Endothelial cell of umbilical vein (primary cell): ENCODE measurements around the gene SDHB.

Experiments used
- EZH2 ChIP-seq: IDR thresholded peaks from 2 replicates; pipeline ENCODE4 v1.6.1; 2012; ENCODE audit warnings: borderline replicate concordance, low read depth, mild to moderate bottlenecking, moderate library complexity, low read length, inconsistent platforms; ENCODE audit not compliant: severe bottlenecking
- GATA2 ChIP-seq: IDR thresholded peaks from 2 replicates; pipeline ENCODE4 v1.7.0; 2011; ENCODE audit warnings: low read depth, mild to moderate bottlenecking, moderate library complexity, mixed read lengths, low read length; ENCODE audit not compliant: insufficient read length, insufficient read depth
- JUN ChIP-seq: IDR thresholded peaks from 2 replicates; pipeline ENCODE4 v1.6.1; 2011; ENCODE audit warnings: borderline replicate concordance, low read depth; ENCODE audit not compliant: insufficient read length, insufficient read depth
- MYC ChIP-seq: IDR thresholded peaks from one replicate; pipeline ENCODE4 v1.6.1; 2011; ENCODE audit warnings: mild to moderate bottlenecking, low read depth, low read length
- POLR2A ChIP-seq: IDR thresholded peaks from 2 replicates; pipeline ENCODE4 v1.6.1; 2012; ENCODE audit warnings: low read depth, mild to moderate bottlenecking, control low read depth, low read length
- POLR2AphosphoS5 ChIP-seq: IDR thresholded peaks from 2 replicates; pipeline ENCODE4 v1.6.1; 2012; ENCODE audit warnings: low read depth, mild to moderate bottlenecking, control low read depth, low read length, moderate library complexity; ENCODE audit not compliant: insufficient read depth
- TF ChIP-seq, protein P1 (sequence below), 2 donors: IDR thresholded peaks; 1 replicate in 1 of 2; 2 replicates in 1 of 2; pipeline ENCODE4 v1.5.1; 2011; ENCODE audit warnings: low read length in 2 of 2, mild to moderate bottlenecking in 2 of 2, moderate library complexity in 2 of 2, control low read depth in 1 of 2, inconsistent platforms in 1 of 2, low read depth in 1 of 2; ENCODE audit not compliant: insufficient read depth in 1 of 2; ENCODE audit errors: extremely low read depth in 1 of 2

- TF ChIP-seq POLR2AphosphoS5: no peak
- TF ChIP-seq, protein P1, sequence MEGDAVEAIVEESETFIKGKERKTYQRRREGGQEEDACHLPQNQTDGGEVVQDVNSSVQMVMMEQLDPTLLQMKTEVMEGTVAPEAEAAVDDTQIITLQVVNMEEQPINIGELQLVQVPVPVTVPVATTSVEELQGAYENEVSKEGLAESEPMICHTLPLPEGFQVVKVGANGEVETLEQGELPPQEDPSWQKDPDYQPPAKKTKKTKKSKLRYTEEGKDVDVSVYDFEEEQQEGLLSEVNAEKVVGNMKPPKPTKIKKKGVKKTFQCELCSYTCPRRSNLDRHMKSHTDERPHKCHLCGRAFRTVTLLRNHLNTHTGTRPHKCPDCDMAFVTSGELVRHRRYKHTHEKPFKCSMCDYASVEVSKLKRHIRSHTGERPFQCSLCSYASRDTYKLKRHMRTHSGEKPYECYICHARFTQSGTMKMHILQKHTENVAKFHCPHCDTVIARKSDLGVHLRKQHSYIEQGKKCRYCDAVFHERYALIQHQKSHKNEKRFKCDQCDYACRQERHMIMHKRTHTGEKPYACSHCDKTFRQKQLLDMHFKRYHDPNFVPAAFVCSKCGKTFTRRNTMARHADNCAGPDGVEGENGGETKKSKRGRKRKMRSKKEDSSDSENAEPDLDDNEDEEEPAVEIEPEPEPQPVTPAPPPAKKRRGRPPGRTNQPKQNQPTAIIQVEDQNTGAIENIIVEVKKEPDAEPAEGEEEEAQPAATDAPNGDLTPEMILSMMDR (IDR thresholded peaks at IDR 0.05; ENCODE audit: extremely low read depth in 1 of 2, insufficient read depth in 1 of 2, low read depth in 1 of 2, low read length in 2 of 2): no peak
- TF ChIP-seq JUN: no peak
- no peak for TF ChIP-seq MYC
- TF ChIP-seq POLR2A: no peak
- TF ChIP-seq GATA2: no peak
- TF ChIP-seq EZH2: no peak
Measured at GRCh38 chr1:17094664-17095063, 40.8 kb upstream of the SDHB start.
